Anterior cingulate cortex (tissue), 58 donors: ENCODE measurements around the gene MARS1.

Source experiments
- DNase-seq, 58 donors: peaks; one replicate each; lab custom pipeline; 2025; lab: John Stamatoyannopoulos, UW

MARS1 gene

DNA sequence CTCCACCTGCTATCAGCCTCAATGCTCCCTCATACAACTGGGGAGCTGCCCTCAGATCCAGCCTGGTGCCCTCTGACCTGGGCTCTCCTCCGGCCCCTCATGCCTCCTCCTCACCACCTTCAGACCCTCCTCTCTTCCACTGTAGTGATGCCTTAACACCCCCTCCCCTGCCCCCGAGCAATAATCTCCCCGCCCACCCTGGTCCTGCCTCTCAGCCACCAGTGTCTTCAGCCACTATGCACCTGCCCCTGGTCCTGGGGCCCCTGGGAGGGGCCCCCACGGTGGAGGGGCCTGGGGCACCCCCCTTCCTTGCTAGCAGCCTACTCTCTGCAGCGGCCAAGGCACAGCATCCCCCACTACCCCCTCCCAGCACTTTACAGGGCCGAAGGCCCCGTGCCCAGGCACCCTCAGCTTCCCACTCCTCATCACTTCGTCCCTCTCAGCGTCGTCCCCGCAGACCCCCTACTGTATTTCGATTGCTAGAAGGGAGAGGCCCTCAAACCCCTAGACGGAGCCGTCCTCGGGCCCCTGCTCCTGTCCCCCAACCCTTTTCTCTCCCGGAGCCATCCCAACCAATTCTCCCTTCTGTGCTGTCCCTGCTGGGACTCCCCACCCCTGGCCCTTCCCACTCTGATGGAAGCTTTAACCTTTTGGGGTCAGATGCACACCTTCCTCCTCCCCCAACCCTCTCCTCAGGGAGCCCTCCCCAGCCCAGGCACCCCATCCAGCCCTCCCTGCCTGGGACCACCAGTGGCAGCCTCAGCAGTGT, 37.9 kb downstream of the MARS1 start:
- no peak for DNase-seq

DNA sequence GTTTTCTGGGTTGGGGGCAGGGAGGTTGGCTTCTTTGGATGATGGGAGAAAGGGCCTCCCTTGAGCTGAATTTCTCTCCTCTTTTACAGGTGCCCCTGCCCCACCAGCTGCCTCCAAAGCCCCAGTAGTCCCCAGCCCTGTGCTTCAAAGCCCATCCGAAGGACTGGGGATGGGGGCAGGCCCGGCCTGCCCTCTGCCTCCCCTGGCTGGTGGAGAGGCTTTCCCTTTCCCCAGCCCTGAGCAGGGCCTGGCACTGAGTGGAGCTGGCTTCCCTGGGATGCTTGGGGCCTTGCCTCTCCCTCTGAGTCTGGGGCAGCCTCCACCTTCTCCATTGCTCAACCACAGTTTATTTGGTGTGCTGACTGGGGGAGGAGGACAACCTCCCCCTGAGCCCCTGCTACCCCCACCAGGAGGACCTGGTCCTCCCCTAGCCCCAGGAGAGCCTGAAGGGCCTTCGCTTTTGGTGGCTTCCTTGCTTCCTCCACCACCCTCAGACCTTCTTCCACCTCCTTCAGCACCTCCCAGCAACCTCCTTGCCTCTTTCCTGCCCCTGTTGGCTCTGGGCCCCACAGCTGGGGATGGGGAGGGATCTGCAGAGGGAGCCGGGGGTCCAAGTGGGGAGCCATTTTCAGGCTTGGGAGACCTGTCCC, 38.7 kb downstream of the MARS1 start:
- no peak for DNase-seq

DNA sequence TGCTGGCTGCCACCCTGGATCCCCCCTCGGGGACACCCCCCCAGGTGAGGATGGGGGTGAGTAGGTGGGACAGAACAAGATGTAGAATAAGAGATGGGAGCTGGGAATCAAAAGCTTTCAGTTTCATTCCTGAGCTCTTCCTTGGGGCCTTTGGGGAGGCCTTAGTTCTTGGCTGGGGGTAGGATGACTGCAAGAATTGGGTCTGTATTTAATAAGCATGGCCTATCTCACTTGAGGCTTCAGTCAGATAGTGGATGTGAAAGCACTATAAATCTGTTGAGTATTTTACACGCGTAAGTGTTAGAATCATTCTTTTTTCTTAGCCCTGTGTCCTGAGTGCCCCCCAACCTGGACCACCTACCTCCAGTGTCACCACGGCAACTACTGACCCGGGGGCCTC, 39.3 kb downstream of the MARS1 start:
- no peak for DNase-seq

DNA sequence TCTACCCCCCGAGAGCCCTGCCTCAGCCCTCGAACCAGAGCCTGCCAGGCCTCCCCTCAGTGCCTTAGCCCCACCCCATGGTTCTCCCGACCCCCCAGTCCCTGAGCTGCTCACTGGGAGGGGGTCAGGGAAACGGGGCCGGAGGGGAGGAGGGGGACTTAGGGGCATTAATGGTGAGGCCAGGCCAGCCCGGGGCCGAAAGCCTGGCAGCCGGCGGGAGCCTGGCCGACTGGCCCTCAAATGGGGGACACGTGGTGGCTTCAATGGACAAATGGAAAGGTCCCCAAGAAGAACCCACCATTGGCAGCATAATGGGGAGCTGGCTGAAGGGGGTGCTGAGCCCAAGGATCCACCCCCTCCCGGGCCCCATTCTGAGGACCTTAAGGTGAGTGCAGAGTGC, 40.3 kb downstream of the MARS1 start:
- no peak for DNase-seq

DNA sequence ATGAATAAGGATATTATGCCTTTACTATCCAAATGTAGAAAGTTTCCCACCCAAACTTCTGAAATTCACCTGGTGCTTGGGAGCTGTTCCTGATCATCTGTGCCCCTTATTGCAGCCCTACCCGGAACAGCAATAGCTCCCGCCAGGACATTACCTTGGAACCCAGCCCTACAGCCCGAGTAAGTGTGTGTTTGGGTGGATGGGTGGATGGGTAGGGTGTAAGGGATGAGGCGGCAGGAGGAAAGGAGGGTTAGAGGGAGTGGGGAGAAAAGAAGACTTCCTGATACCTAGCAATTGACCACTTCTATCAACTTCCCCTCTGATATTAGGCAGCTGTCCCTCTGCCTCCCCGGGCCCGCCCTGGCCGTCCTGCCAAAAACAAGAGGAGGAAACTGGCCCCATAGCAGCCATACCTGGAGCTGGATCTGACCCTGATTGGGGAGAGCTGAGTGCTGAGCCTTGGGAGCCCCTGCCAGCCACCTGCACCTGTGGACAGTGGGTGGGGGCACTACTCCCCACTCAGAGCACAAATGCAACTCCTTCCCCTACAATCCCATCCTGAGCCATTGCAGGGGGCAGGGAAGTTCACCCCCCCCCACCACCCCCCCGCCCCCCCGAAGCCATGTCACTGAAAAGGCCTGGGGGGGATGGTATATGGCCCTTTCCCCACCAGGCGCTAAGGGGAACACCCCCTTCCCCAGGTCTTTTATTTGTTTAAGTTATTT, 41.1 kb downstream of the MARS1 start:
- no peak for DNase-seq

DNA sequence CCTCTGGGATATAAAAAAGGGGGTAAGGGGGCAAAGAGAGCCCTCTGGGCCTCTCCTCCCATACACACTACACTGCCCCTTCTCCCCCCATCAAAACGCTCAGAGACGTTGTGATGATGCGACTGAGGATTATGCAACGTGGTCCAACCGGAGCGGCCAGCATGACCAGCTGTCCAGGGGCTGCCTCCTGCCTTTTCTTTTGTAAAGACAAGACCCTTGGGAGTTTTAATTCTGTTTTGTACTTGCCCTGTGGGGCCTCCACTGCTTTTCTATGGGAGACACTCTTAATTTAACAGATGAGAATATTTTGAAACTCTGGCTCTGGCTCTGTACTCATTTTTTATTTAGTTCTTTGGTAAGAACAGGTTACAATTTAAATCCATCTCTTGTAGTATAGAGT, 42.0 kb downstream of the MARS1 start:
- no peak for DNase-seq

DNA sequence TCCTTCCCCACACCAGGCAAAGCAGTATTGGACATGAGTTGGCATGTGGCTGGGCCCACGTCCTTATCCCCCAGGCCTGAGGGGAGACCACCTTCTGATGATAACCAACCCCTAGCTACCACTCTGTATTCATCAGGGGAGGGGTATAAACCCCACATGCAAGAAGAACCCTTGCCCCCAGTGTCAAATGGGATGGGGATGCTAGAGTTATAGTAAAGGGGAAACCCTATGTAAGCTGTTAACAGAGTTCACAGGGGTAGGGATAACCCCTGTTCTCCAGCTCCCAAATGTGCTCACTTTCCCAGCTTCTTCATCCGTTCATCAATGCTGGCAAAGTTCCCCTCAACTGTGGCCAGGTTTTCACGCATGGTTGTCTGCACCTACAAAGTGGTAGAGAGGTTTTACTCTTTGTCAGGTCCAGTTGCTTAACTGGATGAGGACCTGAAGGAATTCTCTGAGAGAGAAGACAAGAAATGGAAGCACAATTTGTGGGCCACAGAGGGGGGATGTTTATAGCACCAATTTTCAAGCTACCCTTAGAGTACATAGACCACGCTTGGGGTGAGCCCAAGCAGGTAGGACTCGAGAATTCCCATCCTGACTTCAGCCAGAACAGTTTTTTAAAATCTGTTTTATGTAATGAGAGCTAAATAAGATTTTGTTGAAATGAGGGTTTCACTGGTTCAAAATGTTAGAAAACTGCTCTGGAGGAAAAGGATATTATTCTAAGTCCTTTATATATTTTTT, 42.7 kb downstream of the MARS1 start:
- DNase-seq = no peak

DNA sequence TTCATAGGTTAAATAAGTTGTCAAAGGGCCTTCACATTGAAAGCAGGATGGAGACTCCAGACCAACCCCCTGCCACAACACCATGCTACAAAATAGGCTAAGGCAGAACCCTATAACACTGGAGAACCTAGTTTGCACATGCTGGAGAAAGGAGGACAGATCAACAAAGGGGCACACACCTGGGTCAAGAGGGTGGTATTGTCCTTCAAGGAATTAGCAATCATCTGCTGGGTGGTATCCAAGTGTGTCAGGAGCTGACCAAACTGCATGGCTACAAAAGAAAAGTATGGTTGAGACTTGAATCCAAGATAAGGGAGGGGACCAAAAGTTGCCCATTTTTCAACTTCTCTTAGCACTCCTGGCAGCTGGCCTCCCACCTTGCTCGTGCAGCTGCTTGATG, 44.0 kb downstream of the MARS1 start:
- no peak for DNase-seq

DNA sequence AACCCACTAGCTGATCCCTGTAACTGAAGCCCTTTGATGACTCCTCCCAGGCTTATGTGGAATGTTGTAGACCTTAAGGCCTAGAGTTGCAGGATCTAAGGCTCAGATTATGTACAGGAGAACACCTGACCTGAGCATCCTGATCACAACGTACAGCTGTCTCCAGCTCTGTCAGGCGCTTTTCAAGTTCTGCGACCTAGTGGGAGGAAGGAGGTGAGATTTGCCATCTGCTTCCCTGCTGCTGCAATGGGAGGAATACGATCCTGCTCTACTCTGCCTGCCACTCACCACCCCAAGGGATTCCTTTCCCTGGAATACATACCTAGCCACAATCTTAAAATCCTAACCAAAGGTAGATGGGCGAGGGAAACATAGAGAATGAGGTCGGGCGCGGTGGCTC, 45.2 kb downstream of the MARS1 start:
- DNase-seq = no peak

DNA sequence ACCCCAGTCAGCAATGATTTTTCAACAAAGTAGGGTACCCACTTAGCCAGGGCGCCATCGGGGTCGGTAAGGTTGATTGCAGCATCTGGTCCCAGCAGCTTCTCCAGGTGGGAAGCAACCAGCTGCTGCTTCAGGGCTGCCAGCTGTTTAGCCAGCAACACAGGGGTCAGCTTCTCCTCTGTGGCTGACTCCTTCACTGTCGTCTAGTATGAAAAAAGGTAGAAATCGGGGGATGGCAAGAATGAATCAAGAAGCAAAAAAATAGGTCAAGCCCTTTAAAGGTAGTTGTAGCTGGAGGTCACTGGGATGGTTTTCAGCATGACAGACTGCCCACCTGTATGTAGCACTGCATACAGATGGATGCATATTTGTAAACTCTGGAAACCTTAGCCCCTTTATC, 46.4 kb downstream of the MARS1 start:
- no peak for DNase-seq

DNA sequence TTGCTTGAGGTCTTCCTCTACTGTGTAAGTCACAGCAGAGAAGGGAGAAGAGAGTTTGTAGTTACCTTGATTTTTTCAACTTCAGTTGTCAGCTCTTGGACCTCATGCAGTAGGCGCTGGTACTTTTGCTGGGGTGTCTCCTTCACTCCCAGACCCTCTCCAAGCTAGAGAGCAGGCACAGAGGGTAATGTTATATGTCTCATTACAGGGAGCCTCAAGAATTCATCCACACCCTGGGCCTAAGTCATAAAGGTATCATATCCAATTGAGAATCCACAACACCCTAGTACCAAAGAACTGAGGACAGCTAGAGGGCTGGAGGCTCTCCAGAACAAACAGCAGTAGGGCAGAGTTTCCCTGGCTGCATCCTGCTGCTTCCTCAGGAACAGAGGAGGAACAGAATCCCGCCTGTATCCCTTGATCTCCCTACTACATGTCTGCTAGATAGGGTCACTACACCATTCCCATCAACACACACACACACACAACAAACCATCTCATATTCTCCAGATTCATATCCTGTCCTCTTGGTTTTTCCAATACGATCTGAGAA, 47.2 kb downstream of the MARS1 start:
- DNase-seq = no peak

DNA sequence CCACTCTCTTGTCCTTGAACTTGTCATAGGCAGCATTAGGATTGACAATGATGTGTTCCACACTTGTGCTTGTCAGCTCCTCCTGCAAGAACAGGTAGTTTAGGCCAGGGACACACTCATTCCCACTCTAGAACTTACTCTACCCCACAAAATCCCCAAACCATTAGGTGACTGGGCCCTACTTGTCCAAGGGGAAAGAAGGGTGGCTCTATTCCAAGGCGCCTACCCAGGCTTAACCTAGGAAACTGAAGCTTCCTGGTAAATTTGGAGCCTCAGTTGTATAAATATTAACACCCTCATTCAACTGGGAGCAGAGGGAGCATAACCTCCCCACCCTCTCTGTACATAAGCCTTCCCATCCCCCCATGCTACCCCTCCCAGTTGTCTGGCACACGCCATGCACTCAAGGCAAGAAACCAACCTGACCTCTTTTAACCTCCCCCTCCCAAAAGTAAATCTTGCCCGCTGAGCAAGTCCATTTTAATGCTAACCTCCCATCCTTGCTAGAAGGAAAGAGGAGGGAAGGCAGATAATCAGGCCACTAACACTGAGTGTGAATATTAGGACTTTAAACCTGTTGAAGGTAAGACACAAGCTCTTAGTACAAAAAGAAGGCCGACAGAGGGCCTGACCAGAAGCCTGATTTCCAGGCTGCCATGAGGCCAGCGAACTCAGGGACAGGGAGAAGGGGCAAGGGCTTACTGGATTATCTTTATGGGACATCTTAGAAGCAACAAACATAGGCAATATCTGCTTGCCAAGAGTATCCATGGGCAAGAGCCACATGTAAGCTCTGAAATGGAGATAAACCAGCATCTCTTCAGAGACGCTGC, 48.1 kb downstream of the MARS1 start:
- DNase-seq = no peak

DNA sequence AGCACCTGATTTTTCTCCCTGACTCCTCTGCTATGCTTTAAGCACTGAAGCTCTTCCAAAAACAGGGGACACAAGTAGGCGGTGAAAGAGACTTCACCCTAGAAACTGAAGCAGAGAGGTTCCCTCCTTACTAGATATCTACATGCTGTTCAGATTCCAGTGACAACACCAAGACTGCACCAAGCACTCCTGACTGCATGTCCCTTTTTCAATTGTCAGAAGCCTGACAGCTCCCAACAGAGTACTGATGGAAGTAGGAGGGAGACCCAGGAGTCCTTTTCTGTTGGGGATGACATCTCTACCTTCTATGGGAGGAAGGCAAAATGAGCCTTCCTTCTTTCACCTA, 48.7 kb downstream of the MARS1 start:
- no peak for DNase-seq

DNA sequence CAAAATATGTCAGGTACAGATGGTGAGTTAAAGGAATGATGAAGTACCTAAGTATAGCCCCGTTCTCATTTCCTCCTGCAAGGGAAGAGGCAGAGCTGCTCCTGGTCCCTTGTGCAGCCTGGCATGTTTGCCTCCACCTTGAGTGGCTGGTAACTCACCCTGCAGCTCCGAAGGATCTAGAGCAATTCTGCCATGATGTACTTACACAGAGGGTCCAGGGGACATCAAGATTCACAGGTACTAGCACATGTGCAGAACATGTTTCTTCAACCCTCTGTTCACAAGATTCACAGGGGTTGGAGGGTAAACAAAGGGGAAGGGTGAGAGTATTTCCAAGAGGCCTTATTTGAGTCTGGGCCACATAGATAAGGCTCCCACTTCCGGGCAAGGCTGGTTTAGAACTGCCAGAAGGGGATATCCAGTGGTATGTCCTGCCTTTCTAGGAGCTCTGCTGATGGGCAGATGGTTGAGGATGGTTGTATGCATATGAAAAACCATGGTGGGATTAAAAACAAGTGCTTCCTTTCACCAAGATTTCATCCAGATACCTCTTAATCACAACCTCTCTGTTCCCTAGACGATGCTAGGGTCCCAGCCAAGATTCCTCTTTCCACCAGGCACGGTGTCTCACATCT, 51.4 kb downstream of the MARS1 start:
- DNase-seq = no peak

DNA sequence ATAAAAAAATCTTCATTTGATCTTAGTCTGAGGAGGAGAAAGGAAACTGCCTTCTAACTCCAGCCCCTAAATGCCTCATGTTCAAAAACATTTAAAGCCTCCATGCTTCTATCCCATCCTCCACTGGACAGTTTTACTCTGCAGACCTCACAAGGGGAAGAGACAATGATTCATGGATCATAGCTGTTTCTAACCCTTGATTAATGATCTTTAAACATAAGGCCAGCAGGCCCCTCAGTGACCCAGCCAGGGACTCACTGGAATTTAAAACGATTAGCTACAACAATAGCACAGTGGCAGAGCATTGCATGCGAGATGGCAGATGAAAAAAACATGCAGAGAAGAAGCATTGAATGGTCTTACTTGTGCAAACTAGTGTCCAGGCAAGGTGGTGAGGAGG, 53.1 kb downstream of the MARS1 start:
- DNase-seq = no peak

DNA sequence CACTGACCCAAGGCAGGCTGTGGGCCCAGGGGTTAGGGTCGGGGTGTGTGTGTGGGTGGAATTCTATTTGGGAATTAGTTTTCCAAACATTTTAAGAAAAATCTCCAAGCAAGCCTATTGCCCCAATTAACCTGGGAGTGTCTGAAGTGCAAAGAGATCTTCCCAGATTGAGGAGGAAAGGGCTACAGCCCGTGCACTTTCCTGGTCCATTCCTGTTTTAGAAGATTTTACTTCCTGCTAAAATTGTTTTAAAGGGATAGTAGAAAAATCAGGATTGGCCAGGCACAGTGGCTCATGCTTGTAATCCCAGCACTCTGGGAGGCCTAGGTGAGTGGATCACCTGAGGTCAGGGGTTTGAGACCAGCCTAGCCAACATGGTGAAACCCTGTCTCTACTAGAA, 53.8 kb downstream of the MARS1 start:
- no peak for DNase-seq

DNA sequence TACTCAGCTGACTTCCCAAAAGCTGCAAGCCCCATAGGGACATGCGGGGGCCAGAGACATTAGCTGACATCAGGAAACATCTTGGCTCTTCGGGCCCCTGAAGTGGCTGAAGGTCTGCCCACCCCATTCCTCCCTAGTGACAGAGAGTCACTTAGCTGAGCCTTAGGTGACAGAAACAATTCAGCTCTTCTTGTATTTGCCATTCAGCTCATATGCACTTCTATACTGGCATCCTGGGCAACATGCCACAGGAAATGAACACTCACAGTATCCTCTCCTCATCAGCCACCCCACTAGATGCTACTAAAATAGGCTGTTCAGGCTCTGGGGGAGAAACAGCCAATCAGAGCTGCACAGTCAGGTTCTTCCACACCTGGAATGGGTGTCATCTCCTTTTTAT, 55.7 kb downstream of the MARS1 start:
- peak in 26 of 58 donors; percentile 8 to 61 (median 18) for DNase-seq

DNA sequence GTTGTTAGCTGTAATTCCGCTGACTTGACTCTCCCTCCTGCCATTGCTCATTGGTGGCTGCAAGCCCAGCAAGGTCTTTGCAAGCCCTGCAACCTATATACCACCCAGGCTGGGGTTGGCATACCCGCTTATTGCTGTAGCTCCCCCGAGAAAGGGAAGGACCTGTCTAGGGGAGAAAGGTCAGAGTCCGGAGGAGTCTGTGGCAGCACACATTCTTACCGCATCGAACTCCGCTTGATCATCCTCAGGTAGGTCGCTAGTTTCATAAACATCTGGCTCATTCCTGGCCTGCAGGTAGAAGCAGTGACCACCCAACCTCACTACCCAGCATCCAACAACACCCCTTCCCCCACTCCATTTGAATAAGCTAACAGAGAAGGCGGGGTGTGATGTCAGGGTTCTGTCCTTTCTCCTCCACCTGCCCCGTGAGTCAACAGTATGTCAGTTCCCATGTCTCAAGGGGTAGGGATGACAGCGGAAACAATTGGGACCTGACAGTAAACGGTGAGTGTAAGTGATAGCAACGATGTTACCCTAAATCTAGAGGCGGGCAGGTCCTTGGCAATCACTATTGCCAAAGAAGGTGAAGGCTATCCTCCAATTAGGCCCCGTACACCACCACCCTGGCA, 58.1 kb downstream of the MARS1 start:
- DNase-seq = no peak
